CD4-positive, alpha-beta T cell treated with Interleukin-4 for 1 hour (primary cell): ENCODE measurements around the gene SNAPC3.
"Not testable (repeated sequence)": the region's sequence is repeated elsewhere in the genome, so short reads cannot be mapped to it uniquely, and the experiment has no call there.

ENCODE experiments used
- DNase-seq, 2 donors: peaks; one replicate each; pipeline ENCODE4 v3.0.0-alpha.2; 2020 to 2022

SNAPC3 gene

GRCh38 chr9:15422372-15423230, at the start of gene SNAPC3:
SNAPC3 (plus strand) TSS chr9:15422876; CDS start chr9:15422880, 4 bp downstream.
- DNase-seq: peak; percentile 94

DNA sequence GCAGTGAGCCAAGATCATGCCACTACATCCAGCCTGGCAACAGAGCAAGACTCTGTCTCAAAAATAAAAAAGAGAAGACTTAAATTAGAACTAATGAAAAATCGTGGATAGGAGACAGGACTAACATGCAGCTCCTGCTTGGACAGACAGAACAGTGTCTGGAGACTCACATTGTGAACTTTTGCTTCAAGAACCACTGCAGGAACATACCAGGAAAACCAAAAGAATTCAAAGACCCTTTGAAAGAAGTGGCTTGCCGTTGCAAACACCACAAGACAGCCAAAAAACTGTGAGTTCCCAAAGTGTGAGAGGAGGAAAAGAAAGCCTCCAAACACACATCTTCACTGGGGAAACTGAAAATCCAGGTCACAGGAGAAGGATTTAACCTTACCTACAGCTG, 48.8 kb upstream of the SNAPC3 start:
- DNase-seq: no peak

GRCh38 chr9:15374310-15374709, 48.4 kb upstream of the SNAPC3 start:
- no peak for DNase-seq

DNA sequence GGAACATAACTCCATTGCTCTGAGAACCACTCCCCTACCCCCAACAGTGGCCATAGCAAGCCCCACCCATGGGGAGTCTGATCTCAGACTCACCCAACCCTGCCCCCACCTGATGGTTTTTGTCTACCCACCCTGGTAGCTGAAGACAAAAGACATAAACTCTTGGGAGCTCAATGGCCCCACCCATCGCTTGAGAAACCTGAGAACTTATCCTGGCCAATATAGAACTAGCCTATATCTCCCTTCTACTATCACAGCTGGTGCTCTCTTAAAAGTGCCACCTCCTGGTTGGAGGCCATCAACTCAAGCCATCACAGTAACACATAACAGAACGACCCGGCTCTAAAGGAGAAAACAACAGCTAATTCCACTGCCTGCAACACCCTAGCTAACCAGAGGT, 47.9 kb upstream of the SNAPC3 start:
- DNase-seq: no peak

DNA sequence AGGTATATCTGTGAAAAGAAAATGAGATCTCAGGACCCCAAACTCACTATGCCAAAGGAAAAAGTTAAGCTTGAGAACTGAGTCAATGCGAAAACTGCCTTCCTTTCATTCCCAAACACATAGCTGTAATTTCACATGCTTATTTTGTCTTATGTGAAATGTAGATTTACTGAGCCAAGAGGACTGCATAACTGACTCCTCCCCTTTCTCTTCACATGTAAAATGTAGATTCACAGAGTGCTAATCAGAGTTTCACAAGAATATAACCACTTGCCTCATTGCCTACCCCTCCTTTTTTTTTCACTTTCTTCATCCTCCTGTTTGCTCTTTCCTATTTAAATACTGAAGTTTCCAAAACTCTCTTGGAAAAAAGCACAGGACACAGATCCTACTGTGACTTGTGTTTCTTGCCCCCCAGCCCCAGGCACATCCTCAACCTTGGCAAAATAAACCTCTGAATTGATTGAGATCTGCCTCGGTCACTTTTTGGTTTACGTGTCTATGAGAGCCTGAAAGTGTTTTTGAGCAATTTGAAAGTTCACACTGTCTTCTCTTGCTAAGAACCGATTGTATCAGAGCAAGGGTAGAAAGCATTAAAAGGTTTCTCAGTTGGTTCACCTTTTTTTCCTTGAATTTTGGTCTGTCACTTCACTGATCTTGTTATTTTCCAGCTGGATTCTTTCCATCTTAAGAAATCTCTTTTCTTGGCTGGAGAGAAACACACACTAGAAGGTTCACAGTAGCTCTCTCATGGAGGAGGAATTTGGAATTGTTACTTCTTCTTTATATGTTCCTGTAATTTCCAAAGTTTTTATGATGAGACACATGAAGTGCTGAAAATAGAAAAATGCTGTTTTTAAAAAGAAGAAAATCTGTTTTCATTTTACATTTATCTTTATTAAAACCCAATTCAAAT, 44.8 kb upstream of the SNAPC3 start:
- no peak for DNase-seq

DNA sequence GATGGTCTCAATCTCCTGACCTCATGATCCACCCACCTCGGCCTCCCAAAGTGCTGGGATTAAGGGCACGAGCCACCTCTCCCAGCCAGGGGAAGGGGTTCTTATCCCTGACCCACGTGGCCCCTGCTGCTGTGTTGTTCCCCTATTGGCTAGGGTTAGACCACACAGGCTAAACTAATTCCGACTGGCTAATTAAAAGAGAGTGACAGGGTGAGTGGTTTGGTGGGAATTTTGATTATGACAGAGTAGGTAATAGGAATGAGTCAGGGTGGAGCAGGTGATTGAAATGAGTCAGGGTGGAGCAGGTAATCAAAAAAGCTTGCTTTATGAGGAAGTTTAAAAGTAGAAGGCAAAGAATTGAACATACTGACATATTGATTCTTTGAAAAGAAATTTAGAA, 43.4 kb upstream of the SNAPC3 start:
- not testable (repeated sequence) for DNase-seq

DNA sequence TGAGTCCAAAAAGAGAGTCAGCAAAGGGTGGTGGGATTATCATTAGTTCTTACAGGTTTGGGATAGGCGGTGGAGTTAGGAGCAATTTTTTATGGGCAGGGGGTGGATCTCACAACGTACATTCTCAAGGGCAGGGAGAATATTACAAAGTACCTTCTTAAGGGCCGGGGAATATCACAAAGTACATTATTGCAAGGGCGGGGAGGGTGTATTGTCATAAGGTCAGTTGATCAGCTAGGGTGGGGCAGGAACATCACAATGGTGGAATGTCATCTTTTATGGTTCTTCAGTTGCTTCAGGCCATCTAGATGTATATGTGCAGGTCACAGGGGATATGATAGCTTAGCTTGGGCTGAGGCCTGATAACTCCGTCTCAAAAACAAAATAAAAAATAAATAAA, 42.8 kb upstream of the SNAPC3 start:
- DNase-seq: not testable (repeated sequence)

- DNase-seq: no peak
Measured at GRCh38 chr9:15381491-15381890, 41.2 kb upstream of the SNAPC3 start.

- DNase-seq: no peak
Measured at GRCh38 chr9:15386465-15386864, 36.2 kb upstream of the SNAPC3 start.

GRCh38 chr9:15389173-15389572, 33.5 kb upstream of the SNAPC3 start:
- no peak for DNase-seq

DNA sequence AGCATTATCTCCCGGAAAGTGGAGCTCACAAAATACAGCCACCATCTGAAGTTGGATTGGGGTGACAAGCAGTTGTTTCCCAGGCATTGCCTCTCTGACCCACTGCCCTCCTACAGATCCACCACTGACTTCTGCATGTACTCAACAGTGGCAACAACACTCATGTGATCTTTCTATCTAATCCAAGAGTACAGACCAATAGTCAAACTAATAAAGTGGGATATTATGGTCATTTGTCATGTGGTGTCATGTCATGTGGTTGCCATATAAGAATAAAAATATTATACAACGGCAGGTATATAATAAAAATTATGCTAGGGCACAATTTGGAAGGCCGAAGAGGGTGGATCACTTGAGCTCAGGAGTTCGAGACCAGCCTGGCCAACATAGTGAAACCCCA, 33.0 kb upstream of the SNAPC3 start:
- DNase-seq: no peak

DNA sequence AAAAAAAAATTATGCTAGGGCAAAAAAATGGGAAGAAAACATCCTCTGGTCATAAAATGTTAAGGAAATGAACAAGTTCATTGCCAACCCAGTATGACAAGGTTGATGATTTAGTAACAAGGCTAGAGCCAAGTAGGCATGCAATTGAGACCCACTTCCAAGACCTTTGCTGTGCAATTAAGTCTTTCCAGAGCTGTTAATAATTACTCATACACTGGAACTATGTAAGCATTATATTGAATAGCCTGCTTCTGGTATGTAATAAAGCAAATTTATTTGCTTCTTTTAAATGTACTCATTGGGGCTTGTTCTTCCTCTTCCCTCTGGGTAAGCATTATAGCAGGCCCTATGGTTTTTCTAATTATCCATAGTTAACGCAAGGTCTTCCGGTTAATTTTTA, 32.5 kb upstream of the SNAPC3 start:
- DNase-seq: no peak

GRCh38 chr9:15392363-15392762, 30.3 kb upstream of the SNAPC3 start:
- no peak for DNase-seq

DNA sequence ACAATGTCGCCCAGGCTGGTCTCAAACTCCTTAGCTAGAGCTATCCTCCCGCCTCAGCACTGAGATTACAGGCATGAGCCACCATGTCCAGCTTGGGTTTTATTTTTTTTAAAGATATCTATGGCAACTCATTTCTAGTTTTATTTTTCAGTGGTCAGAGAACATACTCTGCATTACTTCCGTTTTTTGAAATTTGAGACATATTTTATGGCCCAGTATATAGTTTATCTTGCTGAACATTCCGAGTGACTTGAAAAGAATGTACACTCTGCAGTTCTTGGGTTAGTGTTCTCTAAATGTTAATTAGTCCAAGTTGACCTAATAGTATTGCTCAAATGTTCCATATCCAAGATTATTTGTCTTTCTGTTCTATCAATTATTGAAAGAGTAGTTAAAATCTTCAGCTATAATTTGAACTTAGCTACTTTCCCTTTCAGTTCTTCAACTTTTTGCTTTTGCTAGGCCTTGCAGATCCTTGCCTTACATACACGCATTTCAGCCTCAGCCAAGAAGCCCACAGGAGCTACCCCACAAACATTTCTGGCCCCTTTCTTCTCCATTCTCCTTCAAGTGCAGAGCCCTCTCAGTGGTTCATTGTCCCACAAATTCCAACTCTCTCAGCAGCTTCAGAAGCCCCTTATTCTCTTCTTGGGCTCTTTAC, 22.3 kb upstream of the SNAPC3 start:
- DNase-seq: no peak

- no peak for DNase-seq
Measured at GRCh38 chr9:15401266-15401665, 21.4 kb upstream of the SNAPC3 start.

DNA sequence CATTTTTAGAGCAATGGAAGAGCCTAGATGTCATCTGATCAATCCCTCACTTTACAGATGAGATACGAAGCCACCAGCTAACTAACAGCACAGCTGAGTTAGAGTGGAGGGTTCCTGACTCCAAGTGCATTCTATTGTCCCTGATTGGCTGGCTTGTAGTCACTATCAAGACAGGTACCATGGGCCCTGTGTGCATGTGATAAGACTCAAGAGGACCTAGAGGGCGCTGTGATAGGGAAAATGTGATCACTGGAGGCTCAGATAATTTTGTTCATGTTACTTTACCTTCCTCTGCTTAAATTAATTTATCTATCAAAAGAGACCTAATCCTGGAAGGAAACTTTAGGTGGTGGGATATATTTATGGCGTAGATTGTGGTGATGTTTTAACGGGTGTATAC, 19.5 kb upstream of the SNAPC3 start:
- DNase-seq: peak in 1 of 2 donors; percentile 24

- no peak for DNase-seq
Measured at GRCh38 chr9:15404171-15404570, 18.5 kb upstream of the SNAPC3 start.

DNA sequence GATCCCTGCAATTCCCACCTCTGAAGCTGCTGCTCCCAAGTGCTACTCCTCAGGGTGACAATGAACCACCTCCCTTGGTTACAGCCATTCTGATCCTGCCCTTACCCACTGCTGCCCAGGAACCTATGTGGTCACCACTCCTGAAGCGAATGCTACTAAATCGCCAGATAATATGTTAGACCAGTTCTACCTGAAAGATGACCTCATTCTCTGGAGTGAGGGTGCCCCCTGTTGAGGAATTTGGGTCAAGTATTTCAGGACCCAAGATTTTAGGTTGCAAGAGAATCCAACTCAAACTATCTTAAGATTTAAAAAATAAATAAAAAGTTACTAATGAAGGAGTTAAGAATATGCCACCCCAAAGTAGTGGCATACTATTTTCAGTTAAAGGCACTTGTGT, 5.8 kb upstream of the SNAPC3 start:
- peak; percentile 36 to 58 for DNase-seq

- no peak for DNase-seq
Measured at GRCh38 chr9:15417626-15418025, 5.0 kb upstream of the SNAPC3 start.

DNA sequence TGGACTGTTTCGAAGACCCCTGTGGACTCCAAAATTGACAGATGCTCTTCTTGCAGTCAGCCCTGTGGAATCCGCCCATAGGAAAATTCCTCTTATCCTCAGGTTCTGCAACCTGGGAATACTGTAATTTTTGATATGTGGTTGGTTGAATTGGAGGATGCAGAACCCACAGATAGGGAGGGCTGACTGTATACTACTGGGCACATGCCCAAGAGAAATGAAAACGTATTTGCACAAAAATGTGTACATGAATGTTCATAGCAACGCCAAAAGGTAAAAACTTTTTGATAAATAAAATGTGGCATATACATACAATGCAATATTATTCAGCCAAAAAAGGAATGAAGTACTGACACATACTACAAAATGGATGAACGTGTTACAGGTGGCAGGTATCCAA, 1.9 kb upstream of the SNAPC3 start:
- DNase-seq: no peak

DNA sequence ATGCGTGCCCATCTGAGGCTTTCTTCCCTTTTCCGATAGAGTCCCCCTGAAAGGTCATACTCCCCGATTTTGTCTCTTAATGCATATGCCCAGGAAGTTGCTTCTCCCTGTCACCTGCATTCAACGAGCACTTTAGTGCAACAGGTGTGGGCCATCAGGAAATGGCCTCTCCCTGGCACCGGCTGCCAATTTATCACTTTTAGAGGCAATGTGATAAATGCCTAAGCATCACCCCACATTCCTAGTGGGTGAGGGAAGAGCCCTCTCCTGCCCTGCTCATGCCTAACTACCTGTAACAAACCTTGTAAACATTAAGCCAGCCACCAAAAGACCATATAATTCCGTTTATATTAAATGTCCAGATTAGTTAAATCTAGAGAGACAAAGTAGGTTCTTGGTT, 1.1 kb upstream of the SNAPC3 start:
- no peak for DNase-seq

DNA sequence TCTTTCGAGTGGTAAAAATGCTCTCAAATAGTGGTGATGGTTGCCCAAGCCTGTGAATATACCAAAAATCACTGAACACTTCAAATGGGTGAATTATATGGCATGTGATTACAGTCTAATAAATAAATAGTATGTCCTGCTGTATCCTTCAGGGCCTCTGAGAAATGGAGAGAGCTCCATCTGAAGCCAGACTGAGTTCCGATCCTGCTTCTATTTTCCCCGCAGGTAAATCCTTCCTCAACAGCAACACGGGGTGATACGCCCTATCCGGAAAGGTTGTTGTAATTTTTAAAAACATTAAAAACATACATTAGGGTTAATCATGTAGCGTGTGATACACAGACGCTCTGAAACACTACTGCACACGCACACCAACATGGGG, 695 bp upstream of the SNAPC3 start:
- no peak for DNase-seq

DNA sequence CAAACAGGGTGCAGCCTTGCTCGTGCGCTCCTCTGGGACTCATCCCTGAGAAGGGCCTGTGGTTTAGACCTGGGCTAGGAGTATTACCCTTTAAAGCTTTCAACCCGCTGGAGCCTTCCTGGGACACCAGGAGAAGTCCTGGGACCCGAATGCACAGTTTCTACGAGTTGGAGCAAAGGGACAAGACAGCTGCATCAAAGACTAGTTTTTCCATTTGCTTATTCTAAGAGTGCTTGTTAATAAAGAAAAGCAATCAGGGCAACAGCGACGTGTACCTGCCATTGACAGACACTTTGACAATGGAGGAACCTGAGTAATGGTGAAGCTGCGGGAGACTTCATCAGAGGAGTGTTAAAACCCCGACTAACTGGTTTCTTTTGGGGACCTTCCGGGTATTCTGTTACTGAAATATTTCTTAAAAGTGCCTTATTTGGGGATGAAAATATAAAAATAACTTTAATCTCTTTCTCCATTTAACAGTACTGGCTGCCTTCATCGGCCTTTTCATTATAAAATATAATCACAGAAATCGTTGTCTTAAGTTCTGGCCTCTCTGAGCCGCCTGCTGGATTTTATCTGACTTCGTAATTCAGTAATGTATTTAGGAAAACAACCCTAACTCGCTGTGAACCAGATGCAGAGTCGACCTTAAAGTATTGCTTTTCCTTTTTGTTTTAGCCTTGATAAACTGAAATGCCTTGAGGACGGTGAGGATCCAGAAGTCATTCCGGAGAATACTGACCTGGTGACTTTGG, 732 bp downstream of the SNAPC3 start:
- DNase-seq: peak in 1 of 2 donors; percentile 17
